ENCODE results near the gene SLC44A1. TPM values are rescaled to one million over a fixed set of nuclear protein-coding genes. Genes with fewer than 3 reads are reported as not detected.
A peak's percentile ranks its signal among the peaks of the same experiment; 100 is the strongest.

The SLC44A1 gene
- total and polyA plus RNA-seq, 2 of the 13 experiments (the other 11 are each of a cell fraction or from before 2014, with no cell fraction given), result 21.4 to 40.8 TPM

DNA sequence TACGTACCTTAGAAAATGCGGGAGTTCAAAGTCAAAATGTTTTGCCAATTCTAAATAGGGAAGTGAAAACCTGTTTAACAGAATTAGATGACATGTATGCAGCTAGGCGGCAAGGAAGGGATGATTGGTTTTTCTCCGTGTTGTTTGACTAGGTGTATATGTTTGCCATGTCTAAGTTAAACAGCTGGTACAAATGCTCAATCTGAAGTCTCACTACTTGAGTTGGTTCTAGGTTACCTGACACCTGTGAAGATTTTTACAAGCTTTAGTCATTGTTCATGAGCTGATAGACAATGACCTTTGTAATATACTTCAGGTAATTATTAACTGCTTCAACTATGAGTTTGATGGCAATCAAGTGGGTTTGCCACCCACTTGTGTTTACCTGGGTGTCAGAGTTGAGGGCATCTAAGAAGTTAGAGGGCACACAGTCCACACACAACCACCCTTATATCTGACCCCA lies 74.3 kb downstream of the SLC44A1 start (continued):
- no peak for TF ChIP-seq NR2C2 (CRISPR knock-in tag; IDR thresholded peaks at IDR 0.05; ENCODE audit: borderline replicate concordance)
- TF ChIP-seq HNRNPH1 (optimal IDR thresholded peaks at IDR 0.05; ENCODE audit: low read depth, low read length), result no peak
- no peak for TF ChIP-seq HOXA9 (CRISPR knock-in tag; IDR thresholded peaks at IDR 0.05; ENCODE audit: borderline replicate concordance)
- TF ChIP-seq, protein P1, sequence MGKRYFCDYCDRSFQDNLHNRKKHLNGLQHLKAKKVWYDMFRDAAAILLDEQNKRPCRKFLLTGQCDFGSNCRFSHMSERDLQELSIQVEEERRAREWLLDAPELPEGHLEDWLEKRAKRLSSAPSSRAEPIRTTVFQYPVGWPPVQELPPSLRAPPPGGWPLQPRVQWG (CRISPR knock-in tag; IDR thresholded peaks at IDR 0.05; ENCODE audit: borderline replicate concordance, low read depth), result no peak
- no peak for TF ChIP-seq EED (CRISPR knock-in tag; IDR thresholded peaks at IDR 0.05)
- no peak for TF ChIP-seq YEATS4 (CRISPR knock-in tag; IDR thresholded peaks at IDR 0.05; ENCODE audit: borderline replicate concordance)
- no peak for TF ChIP-seq CBFB (CRISPR knock-in tag; IDR thresholded peaks at IDR 0.05)
- no peak for TF ChIP-seq ZNF441 (CRISPR knock-in tag; IDR thresholded peaks at IDR 0.05; ENCODE audit: borderline replicate concordance)
- TF ChIP-seq RCOR2 (CRISPR knock-in tag; IDR thresholded peaks at IDR 0.05), result 0 out of 2 replicates have a peak, but pooled peaks have one; percentile 18
- peak; percentile 21; the same call in 1 of the 2 replicates for TF ChIP-seq MIER3 (CRISPR knock-in tag; IDR thresholded peaks at IDR 0.05; ENCODE audit: borderline replicate concordance)
- TF ChIP-seq, protein P2, sequence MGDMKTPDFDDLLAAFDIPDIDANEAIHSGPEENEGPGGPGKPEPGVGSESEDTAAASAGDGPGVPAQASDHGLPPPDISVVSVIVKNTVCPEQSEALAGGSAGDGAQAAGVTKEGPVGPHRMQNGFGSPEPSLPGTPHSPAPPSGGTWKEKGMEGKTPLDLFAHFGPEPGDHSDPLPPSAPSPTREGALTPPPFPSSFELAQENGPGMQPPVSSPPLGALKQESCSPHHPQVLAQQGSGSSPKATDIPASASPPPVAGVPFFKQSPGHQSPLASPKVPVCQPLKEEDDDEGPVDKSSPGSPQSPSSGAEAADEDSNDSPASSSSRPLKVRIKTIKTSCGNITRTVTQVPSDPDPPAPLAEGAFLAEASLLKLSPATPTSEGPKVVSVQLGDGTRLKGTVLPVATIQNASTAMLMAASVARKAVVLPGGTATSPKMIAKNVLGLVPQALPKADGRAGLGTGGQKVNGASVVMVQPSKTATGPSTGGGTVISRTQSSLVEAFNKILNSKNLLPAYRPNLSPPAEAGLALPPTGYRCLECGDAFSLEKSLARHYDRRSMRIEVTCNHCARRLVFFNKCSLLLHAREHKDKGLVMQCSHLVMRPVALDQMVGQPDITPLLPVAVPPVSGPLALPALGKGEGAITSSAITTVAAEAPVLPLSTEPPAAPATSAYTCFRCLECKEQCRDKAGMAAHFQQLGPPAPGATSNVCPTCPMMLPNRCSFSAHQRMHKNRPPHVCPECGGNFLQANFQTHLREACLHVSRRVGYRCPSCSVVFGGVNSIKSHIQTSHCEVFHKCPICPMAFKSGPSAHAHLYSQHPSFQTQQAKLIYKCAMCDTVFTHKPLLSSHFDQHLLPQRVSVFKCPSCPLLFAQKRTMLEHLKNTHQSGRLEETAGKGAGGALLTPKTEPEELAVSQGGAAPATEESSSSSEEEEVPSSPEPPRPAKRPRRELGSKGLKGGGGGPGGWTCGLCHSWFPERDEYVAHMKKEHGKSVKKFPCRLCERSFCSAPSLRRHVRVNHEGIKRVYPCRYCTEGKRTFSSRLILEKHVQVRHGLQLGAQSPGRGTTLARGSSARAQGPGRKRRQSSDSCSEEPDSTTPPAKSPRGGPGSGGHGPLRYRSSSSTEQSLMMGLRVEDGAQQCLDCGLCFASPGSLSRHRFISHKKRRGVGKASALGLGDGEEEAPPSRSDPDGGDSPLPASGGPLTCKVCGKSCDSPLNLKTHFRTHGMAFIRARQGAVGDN (CRISPR knock-in tag; IDR thresholded peaks at IDR 0.05), result no peak
- no peak for TF ChIP-seq ZNF432 (CRISPR knock-in tag; IDR thresholded peaks at IDR 0.05; ENCODE audit: borderline replicate concordance)
- peak; percentile 27; the same call in 1 of the 2 replicates for TF ChIP-seq ZNF792 (CRISPR knock-in tag; IDR thresholded peaks at IDR 0.05)
- no peak for TF ChIP-seq ZFP36 (IDR thresholded peaks at IDR 0.05; ENCODE audit: borderline replicate concordance, low read depth, low read length, partially characterized antibody)
- no peak for TF ChIP-seq SPEN (CRISPR knock-in tag; IDR thresholded peaks at IDR 0.05; ENCODE audit: low read depth)
- TF ChIP-seq TBX3 (IDR thresholded peaks at IDR 0.05; ENCODE audit: borderline replicate concordance), result peak; percentile 54; the same call in 1 of the 2 replicates
- TF ChIP-seq PHB2 (IDR thresholded peaks at IDR 0.05; ENCODE audit: partially characterized antibody), result no peak
- TF ChIP-seq HNRNPK (IDR thresholded peaks at IDR 0.05; ENCODE audit: low read depth, low read length, poor library complexity, severe bottlenecking), result no peak
- TF ChIP-seq, protein P3, sequence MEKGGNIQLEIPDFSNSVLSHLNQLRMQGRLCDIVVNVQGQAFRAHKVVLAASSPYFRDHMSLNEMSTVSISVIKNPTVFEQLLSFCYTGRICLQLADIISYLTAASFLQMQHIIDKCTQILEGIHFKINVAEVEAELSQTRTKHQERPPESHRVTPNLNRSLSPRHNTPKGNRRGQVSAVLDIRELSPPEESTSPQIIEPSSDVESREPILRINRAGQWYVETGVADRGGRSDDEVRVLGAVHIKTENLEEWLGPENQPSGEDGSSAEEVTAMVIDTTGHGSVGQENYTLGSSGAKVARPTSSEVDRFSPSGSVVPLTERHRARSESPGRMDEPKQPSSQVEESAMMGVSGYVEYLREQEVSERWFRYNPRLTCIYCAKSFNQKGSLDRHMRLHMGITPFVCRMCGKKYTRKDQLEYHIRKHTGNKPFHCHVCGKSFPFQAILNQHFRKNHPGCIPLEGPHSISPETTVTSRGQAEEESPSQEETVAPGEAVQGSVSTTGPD (CRISPR knock-in tag; IDR thresholded peaks at IDR 0.05), result no peak
- no peak for TF ChIP-seq ZNF841 (CRISPR knock-in tag; IDR thresholded peaks at IDR 0.05; ENCODE audit: borderline replicate concordance)
- no peak for TF ChIP-seq MEF2D (CRISPR knock-in tag; IDR thresholded peaks at IDR 0.05)
- TF ChIP-seq, protein P4, sequence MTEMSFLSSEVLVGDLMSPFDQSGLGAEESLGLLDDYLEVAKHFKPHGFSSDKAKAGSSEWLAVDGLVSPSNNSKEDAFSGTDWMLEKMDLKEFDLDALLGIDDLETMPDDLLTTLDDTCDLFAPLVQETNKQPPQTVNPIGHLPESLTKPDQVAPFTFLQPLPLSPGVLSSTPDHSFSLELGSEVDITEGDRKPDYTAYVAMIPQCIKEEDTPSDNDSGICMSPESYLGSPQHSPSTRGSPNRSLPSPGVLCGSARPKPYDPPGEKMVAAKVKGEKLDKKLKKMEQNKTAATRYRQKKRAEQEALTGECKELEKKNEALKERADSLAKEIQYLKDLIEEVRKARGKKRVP (CRISPR knock-in tag; IDR thresholded peaks at IDR 0.05), result no peak
